Hepatocyte (in vitro differentiated cells): Measurements from ENCODE around the gene CNP. TPM values are rescaled to one million over a fixed set of nuclear protein-coding genes. Genes with fewer than 3 reads are reported as not detected.
"Not testable (repeated sequence)": the region's sequence is repeated elsewhere in the genome, so short reads cannot be mapped to it uniquely, and the experiment has no call there.

ENCODE experiments used
- DNase-seq: peaks from one replicate; pipeline ENCODE4 v3.0.0-alpha.2; 2016; ENCODE audit warnings: low spot score
- H2AFZ ChIP-seq: fragments of 200-600 bp; sonication (generic); 2 replicates; pipeline ENCODE4 v1.6.0; 2016; ENCODE audit warnings: antibody characterized with exemption, mild to moderate bottlenecking
- H3K27ac ChIP-seq: fragments of 200-600 bp; sonication (generic); 2 replicates; pipeline ENCODE4 v1.5.1; 2016; ENCODE audit warnings: mild to moderate bottlenecking
- H3K27me3 ChIP-seq: fragments of 200-600 bp; sonication (generic); 2 replicates; pipeline ENCODE4 v1.6.1; 2016
- H3K36me3 ChIP-seq: fragments of 200-600 bp; sonication (generic); replicated peaks from 2 replicates; pipeline ENCODE4 v1.5.1; 2016; ENCODE audit warnings: low read depth; ENCODE audit not compliant: insufficient read depth
- H3K4me1 ChIP-seq: fragments of 200-600 bp; sonication (generic); 2 replicates; pipeline ENCODE4 v1.5.1; 2016; ENCODE audit warnings: mild to moderate bottlenecking, moderate library complexity; ENCODE audit not compliant: insufficient read depth
- H3K4me2 ChIP-seq: fragments of 200-600 bp; sonication (generic); 2 replicates; pipeline ENCODE4 v1.6.0; 2016
- H3K4me3 ChIP-seq: fragments of 200-600 bp; sonication (generic); 2 replicates; pipeline ENCODE4 v1.5.1; 2016; ENCODE audit warnings: mild to moderate bottlenecking
- H3K79me2 ChIP-seq: fragments of 200-600 bp; sonication (generic); 2 replicates; pipeline ENCODE4 v1.6.0; 2017; ENCODE audit warnings: mild to moderate bottlenecking
- H3K9me2 ChIP-seq: fragments of 200-600 bp; sonication (generic); replicated peaks from 2 replicates; pipeline ENCODE4 v1.6.0; 2017; ENCODE audit warnings: mild to moderate bottlenecking; ENCODE audit not compliant: insufficient read depth
- H3K9me3 ChIP-seq: fragments of 200-600 bp; sonication (generic); 2 replicates; pipeline ENCODE4 v1.5.1; 2016; ENCODE audit warnings: low read depth, mild to moderate bottlenecking
- H4K20me1 ChIP-seq: fragments of 200-600 bp; sonication (generic); 2 replicates; pipeline ENCODE4 v1.6.0; 2016; ENCODE audit warnings: mild to moderate bottlenecking; ENCODE audit not compliant: insufficient read depth, poor library complexity, severe bottlenecking
- EZH2 ChIP-seq: fragments of 200-600 bp; sonication (generic); IDR thresholded peaks from 2 replicates; pipeline ENCODE4 v1.6.1; 2016; ENCODE audit warnings: antibody characterized with exemption, mild to moderate bottlenecking, borderline replicate concordance
- EZH2phosphoT487 ChIP-seq: fragments of 200-600 bp; sonication (generic); IDR thresholded peaks from one replicate; pipeline ENCODE4 v1.6.1; 2018; ENCODE audit warnings: antibody characterized with exemption, mild to moderate bottlenecking, low read depth, moderate library complexity; ENCODE audit not compliant: unreplicated experiment, severe bottlenecking
- WGBS: methylation state at CpG from one replicate; pipeline ENCODE4 v1.1.6; 2016; ENCODE audit warnings: low lambda C conversion rate; ENCODE audit errors: missing lambda C conversion rate; 5-methylcytosine and 5-hydroxymethylcytosine counted together
- polyA plus RNA-seq: library from polyadenylated mRNA; unstranded; fragments of >200 nt; fragmentation: Nextera tagmentation; extraction: Ambion mirVana; gene quantifications from 2 replicates; pipeline ENCODE4 v1.2.1, GENCODE V29; 2016
- total RNA-seq: library from RNA; depleted of rRNA; stranded (reverse); fragments of >200 nt; gene quantifications from 2 replicates; pipeline ENCODE4 v1.2.3, GENCODE V29; 2014
- TF ChIP-seq, protein P1 (sequence below): fragments of 200-600 bp; sonication (generic); IDR thresholded peaks from 2 replicates; pipeline ENCODE4 v1.5.1; 2016; ENCODE audit warnings: antibody characterized with exemption, mild to moderate bottlenecking; ENCODE audit not compliant: poor library complexity

The CNP gene
- total and polyA plus RNA-seq, 2 experiments from 2014 or later: 61.4 to 97.0 TPM

DNA sequence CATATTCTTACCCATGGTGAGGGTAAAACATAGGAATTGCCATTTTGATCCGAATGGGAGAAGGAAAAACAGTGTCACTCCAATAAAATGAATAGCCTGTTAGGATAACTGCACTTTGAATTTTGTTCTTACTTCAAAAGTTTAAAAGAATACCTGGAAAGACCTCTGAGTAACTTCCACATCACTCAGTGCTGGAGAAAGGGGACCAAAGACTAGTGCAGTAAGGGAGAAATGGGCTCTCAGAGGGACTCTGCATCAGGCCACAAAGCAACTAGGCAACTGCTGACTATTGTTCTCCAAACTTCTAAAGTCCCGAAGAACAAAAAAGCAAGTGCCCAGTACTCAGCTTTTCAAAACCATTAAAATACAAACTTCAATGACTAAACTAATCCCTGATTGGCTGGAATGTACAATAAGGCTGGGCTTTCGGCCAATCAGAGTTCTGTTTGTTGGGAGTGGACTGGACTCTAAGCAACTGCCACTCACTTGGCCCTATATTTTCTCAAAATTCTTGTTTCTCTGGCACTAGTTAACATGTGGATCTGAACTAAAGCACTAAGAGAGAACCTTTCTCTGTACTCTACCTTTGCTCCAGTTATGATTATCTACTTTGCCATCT lies 44.4 kb downstream of the CNP start:
- peaks cover 6% of the 10 kb centered on the region for H3K4me1 ChIP-seq
- H3K9me3 ChIP-seq: no peaks in the 10 kb centered on the region
- H3K27me3 ChIP-seq: no peaks in the 10 kb centered on the region
- H3K27ac ChIP-seq: no peak overlapping the region
- peaks cover 100% of the 10 kb centered on the region for H3K79me2 ChIP-seq
- H4K20me1 ChIP-seq: peaks cover 88% of the 10 kb centered on the region
- H3K9me2 ChIP-seq: no peaks in the 10 kb centered on the region
- H3K36me3 ChIP-seq: no peaks in the 10 kb centered on the region
- DNase-seq: no peak
- H3K4me2 ChIP-seq: no peak overlapping the region
- no peak overlapping the region for H2AFZ ChIP-seq
- TF ChIP-seq, protein P1, sequence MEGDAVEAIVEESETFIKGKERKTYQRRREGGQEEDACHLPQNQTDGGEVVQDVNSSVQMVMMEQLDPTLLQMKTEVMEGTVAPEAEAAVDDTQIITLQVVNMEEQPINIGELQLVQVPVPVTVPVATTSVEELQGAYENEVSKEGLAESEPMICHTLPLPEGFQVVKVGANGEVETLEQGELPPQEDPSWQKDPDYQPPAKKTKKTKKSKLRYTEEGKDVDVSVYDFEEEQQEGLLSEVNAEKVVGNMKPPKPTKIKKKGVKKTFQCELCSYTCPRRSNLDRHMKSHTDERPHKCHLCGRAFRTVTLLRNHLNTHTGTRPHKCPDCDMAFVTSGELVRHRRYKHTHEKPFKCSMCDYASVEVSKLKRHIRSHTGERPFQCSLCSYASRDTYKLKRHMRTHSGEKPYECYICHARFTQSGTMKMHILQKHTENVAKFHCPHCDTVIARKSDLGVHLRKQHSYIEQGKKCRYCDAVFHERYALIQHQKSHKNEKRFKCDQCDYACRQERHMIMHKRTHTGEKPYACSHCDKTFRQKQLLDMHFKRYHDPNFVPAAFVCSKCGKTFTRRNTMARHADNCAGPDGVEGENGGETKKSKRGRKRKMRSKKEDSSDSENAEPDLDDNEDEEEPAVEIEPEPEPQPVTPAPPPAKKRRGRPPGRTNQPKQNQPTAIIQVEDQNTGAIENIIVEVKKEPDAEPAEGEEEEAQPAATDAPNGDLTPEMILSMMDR: no peak
- TF ChIP-seq EZH2phosphoT487: no peak
- no peak for TF ChIP-seq EZH2
- WGBS: 98% methylated on average over 3 of the region's 3 CpGs
- H3K4me3 ChIP-seq: no peak overlapping the region

DNA sequence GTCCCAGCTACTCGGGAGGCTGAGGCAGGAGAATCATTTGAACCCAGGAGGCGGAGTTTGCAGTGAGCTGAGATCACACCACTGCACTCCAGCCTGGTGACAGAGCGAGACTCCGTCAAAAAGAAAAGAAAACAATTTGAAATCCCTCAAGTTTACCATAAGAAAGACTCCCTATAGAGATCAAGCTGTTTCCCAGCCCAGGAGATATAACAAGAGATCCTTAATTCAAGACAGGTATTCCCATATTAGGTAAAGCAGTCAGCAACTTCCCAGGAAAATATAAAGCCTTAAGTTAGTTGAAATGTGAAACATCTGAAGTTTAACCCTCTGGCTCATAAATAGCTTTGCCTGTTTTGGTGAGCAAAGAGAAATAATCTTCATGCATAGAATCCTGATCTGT lies 45.8 kb downstream of the CNP start:
- WGBS: 77% methylated on average over 4 of the region's 4 CpGs
- not testable (repeated sequence) for H3K9me3 ChIP-seq, H3K4me1 ChIP-seq, H3K4me3 ChIP-seq, DNase-seq, H3K9me2 ChIP-seq, H3K36me3 ChIP-seq, H3K4me2 ChIP-seq, H3K27ac ChIP-seq, H3K27me3 ChIP-seq, H2AFZ ChIP-seq
- Histone ChIP-seq H3K79me2 (peaks cover 97% of the 10 kb centered on the region), H4K20me1 (peaks cover 74% of the 10 kb centered on the region)

DNA sequence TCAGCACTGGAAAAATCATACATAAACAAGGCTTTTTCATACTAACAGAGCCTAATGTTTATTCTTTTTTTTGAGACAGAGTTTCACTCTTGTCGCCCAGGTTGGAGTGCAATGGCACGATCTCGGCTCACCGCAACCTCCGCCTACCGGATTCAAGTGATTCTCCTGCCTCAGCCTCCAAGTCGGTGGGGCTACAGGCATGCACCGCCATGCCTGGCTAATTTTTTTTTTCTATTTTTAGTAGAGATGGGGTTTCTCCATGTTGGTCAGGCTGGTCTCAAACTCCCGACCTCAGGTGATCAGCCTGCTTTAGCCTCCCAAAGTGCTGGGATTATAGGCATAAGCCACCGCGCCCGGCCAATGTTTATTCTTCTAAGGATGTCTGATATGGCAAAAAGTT lies 47.1 kb downstream of the CNP start:
- H3K27ac ChIP-seq, H3K36me3 ChIP-seq, DNase-seq, H3K9me2 ChIP-seq, H2AFZ ChIP-seq, H3K4me2 ChIP-seq, H3K4me3 ChIP-seq, H3K9me3 ChIP-seq, H3K27me3 ChIP-seq: not testable (repeated sequence)
- Histone ChIP-seq H3K4me1 (peaks cover 15% of the 10 kb centered on the region), H3K79me2 (peaks cover 87% of the 10 kb centered on the region), H4K20me1 (peaks cover 60% of the 10 kb centered on the region)
- 95% methylated on average over 12 of the region's 12 CpGs for WGBS

DNA sequence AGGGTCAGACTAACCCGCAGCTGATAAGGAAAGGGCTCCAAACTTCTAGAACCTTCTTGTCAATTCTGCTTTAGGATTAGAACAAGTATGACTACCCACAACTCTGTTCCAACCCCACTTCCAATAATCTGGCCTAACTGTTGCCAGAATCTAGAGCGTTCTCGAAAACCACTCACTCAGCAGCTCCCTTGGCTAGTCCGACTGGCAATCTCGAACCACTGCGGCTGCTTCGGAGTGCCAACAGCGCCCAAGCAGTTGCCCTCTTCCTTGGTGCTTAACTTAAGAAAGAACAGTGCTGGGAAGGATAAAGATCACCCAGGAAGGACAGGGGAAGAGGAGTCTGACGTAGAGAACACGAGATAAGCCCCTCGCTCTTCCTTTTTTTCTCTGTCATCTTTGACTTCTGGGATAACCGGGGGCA lies 49.8 kb downstream of the CNP start:
- Histone ChIP-seq H4K20me1 (peaks cover 34% of the 10 kb centered on the region), H3K9me2 (no peaks in the 10 kb centered on the region), H3K27me3 (no peaks in the 10 kb centered on the region), H3K27ac (peak overlapping the region; percentile 97), H3K4me2 (peak overlapping the region; percentile 84), H3K9me3 (no peaks in the 10 kb centered on the region), H3K36me3 (no peaks in the 10 kb centered on the region), H3K4me1 (peaks cover 22% of the 10 kb centered on the region), H3K79me2 (peaks cover 85% of the 10 kb centered on the region), H2AFZ (peak overlapping the region; percentile 56), H3K4me3 (peak overlapping the region; percentile 84)
- 6% methylated on average over 12 of the region's 12 CpGs for WGBS
- peak; percentile 36 for DNase-seq
- TF ChIP-seq EZH2phosphoT487 (no peak), EZH2 (no peak)
- TF ChIP-seq, protein P1: no peak
